AG04449 (cell line): ENCODE data around the gene VAV2.

ENCODE experiments used
- CTCF ChIA-PET: fragments of 350-600 bp; formaldehyde crosslinking; extraction: SDS; loops from one replicate; lab custom pipeline; 2021; ENCODE audit warnings: antibody characterized with exemption; lab: Yijun Ruan, JAX
- POLR2A ChIA-PET: fragments of 400-600, 350-600 bp; formaldehyde crosslinking; extraction: SDS; loops from one replicate; lab custom pipeline; 2020; ENCODE audit warnings: antibody characterized with exemption, inconsistent platforms; lab: Yijun Ruan, JAX
- DNase-seq: peaks from one replicate; pipeline ENCODE4 v3.0.0-alpha.2; 2010; ENCODE audit warnings: low read depth, low spot score
- H3K4me3 ChIP-seq: 2 replicates; pipeline ENCODE4 v1.5.1; 2011; ENCODE audit warnings: low read depth, mild to moderate bottlenecking, control low read depth, low read length
- TF ChIP-seq, protein P1 (sequence below): IDR thresholded peaks from one replicate; pipeline ENCODE4 v1.5.1; 2011; ENCODE audit warnings: mild to moderate bottlenecking, moderate library complexity, low read length, control low read depth, inconsistent platforms; ENCODE audit not compliant: insufficient read depth; ENCODE audit errors: missing control alignments

VAV2 gene

DNA sequence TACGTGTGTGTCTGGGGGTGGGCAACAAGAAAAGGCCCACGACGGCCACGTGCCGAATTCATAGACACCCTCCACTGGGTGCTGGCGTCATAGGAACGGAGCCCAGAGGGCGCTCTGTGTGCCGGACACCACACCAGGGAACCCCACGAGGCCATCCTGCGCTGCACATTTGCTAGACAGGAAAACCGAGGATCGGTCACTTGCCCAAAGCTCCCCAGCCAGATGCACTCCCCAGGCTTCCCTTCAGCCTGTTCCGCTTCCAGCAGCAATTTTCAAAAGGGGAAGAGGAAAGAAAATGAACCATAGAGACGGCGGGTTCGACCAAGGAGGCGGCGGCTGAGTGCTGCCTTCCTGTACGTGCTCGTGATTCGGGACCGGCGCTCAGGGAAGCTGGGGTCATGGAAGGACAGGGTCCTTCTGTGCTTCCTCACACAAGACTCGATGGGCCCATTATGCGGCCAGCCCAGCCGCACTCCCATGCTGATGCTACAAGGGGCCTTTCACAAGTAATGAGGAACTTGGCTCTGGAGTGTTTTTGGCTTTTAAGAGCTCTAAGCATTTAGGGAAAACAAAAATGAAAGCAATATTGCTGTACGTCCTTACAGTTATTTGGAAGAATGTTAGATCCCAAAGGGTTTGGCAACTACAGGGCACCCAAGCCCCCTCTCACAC is 129.4 kb downstream of the VAV2 start:
- TF ChIP-seq, protein P1, sequence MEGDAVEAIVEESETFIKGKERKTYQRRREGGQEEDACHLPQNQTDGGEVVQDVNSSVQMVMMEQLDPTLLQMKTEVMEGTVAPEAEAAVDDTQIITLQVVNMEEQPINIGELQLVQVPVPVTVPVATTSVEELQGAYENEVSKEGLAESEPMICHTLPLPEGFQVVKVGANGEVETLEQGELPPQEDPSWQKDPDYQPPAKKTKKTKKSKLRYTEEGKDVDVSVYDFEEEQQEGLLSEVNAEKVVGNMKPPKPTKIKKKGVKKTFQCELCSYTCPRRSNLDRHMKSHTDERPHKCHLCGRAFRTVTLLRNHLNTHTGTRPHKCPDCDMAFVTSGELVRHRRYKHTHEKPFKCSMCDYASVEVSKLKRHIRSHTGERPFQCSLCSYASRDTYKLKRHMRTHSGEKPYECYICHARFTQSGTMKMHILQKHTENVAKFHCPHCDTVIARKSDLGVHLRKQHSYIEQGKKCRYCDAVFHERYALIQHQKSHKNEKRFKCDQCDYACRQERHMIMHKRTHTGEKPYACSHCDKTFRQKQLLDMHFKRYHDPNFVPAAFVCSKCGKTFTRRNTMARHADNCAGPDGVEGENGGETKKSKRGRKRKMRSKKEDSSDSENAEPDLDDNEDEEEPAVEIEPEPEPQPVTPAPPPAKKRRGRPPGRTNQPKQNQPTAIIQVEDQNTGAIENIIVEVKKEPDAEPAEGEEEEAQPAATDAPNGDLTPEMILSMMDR: no peak
- DNase-seq: no peak
- ChIA-PET POLR2A (no interaction called here), CTCF (interaction anchor here (0.9 to 1.5 kb wide), 2 partner anchors 80 to 131 kb away, joined by 3 to 5 read pairs; no protein-coding TSS in a partner anchor)
- no peak overlapping the region for H3K4me3 ChIP-seq

DNA sequence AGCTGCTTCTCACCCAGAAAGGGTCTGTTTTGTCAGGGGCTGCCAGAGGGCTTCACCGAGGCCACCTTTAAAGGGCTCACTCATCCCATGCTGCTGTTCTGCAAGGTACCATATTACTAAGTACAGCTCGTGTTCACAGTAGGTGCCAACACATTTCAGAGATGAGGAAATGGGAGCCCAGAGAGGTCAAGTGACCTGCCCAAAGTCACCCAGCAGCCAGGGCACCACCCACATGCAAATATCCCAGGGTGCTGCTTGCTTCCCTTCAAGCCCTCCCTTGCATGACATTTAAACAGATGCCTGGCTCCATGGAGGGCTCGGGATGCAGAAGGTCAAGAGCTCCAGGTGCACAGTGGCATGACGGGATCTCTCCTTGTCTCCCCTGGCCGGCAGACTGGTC is 130.4 kb downstream of the VAV2 start:
- H3K4me3 ChIP-seq: no peak overlapping the region
- ChIA-PET CTCF (interaction anchor here (0.6 to 0.9 kb wide), 2 partner anchors 12 to 79 kb away, joined by 3 read pairs; no protein-coding TSS in a partner anchor), POLR2A (no interaction called here)
- TF ChIP-seq, protein P1: no peak
- no peak for DNase-seq

DNA sequence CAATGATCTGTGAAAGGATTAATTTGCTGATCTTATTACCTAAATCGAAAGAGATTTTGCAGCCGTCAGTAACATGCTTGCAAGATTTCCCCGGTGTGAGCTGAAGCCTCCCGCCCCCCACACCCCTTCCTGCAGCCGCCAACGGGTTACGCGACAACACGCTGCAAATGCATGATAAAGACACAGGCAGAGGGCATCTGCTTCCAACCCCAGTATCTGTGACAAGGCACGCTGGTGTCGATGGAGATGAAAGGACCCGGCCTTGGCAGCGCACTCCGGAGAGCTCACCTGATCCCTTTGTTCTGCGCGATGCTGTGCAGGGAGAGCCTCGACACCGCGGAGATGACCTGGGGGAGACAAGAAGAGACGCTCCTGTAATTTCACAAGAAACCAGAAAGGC is 131.0 kb downstream of the VAV2 start:
- no peak for DNase-seq
- ChIA-PET CTCF (interaction anchor here (0.6 kb wide), 1 partner anchor 12 kb away, joined by 3 read pairs; no protein-coding TSS in a partner anchor), POLR2A (no interaction called here)
- TF ChIP-seq, protein P1: no peak
- H3K4me3 ChIP-seq: no peak overlapping the region

DNA sequence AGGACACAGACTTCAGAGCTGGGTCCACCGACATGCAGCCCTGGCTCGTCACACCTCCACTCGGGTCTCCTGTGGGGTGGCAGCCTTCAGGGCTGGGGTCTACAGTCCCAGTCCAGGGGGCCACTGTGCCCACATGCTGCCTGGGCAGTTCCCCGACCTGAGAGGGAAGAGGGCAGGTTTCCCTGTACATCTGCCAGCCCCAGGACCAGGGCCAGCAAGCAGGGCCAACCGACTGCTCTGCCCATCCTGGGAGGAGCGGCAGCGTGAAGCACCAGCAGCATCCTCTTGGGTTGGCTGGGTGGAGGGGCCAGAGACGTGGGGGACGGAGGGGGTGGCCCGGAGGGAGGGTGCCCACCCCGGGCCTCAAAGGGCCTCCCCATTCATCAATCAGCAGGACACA is 133.4 kb downstream of the VAV2 start:
- ChIA-PET CTCF (no interaction called here), POLR2A (no interaction called here)
- TF ChIP-seq, protein P1: no peak
- H3K4me3 ChIP-seq: no peak overlapping the region
- DNase-seq: no peak

DNA sequence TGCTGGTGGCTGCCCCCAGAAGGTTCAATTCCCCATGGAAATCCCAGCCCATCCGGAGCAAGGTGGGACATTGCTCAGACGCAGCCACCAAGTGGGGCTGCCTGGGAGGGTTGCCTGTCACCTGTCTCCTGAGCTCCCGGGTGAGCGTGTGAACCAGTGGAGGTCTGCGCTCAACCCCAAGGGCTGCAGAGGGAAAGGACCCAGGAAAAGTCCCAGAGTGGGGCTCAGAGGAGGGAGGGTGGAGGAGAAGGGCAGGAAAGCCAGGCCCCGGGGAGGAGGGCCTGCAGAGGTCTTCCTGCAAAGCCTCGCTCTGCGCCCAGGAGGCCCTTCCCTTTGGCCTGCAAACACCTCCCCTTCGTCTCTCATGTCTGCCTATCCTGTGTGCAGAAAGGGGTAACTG is 134.5 kb downstream of the VAV2 start:
- no peak for DNase-seq
- TF ChIP-seq, protein P1: no peak
- H3K4me3 ChIP-seq: no peak overlapping the region
- ChIA-PET POLR2A (no interaction called here), CTCF (no interaction called here)

DNA sequence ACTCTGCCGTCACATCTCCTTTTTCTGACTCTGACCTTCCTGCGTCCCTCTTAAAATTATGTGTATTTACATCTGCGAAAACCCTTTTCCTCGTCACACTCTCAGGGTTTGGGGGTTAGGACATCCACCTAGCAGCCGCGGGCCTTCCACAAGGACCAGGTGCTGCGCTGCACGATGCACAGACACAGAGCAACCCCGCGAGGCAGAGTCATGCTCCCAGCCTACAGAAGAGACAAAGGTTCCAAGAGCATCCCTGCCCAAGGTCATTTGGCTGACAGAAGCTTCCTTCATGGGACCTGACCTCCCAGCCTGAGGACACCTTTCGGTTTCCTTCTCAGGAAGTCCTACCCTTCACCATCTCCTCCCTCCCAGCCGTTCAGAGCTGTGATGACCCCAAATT is 135.3 kb downstream of the VAV2 start:
- H3K4me3 ChIP-seq: no peak overlapping the region
- TF ChIP-seq, protein P1: no peak
- DNase-seq: no peak
- ChIA-PET CTCF (interaction anchor here (1.5 kb wide), 1 partner anchor 138 kb away, joined by 4 read pairs; no protein-coding TSS in a partner anchor), POLR2A (no interaction called here)
